Measurements from ENCODE around the gene MIS18A.

DNA sequence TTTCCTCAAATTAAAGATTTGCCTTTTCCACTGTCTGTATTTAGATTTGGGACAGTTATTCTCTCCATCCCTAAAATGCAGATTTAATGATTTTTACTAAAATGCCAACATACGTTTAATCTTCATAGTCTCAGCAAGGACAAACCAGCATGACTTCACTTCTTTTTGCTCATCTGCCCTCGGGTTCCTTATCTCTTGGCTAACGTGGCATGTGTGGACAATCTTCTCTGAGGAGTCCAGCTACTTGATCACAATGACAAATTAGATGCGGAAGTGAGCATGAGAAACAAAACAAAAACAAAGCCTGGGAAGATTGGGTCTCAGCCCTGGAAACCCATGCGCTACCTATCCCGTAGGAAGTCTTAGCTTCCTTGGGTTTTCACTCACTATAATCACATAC is 20.8 kb upstream of the MIS18A start:
- TF ChIP-seq SUZ12 (IDR thresholded peaks at IDR 0.05), result no peak
- no peak for TF ChIP-seq ZNF384 (IDR thresholded peaks at IDR 0.05)
- TF ChIP-seq ELF4 (IDR thresholded peaks at IDR 0.05), result no peak
- TF ChIP-seq LEF1 (IDR thresholded peaks at IDR 0.05; ENCODE audit: borderline replicate concordance), result no peak
- no peak for TF ChIP-seq FOXA1 (IDR thresholded peaks at IDR 0.05)
- TF ChIP-seq SP1 (IDR thresholded peaks at IDR 0.05), result no peak
- no peak for TF ChIP-seq FOXM1 (IDR thresholded peaks at IDR 0.05; ENCODE audit: borderline replicate concordance)
- TF ChIP-seq TARDBP (IDR thresholded peaks at IDR 0.05), result no peak
- no peak for TF ChIP-seq FOXK2 (IDR thresholded peaks at IDR 0.05)

Measured in HEK293T (cell line).